Progenitor cell of endocrine pancreas (in vitro differentiated cells): ENCODE data around the gene INPP4A. TPM values are rescaled to one million over a fixed set of nuclear protein-coding genes. Genes with fewer than 3 reads are reported as not detected.
A peak's percentile ranks its signal among the peaks of the same experiment; 100 is the strongest.
"Not testable (repeated sequence)": the region's sequence is repeated elsewhere in the genome, so short reads cannot be mapped to it uniquely, and the experiment has no call there.

Experiments
- DNase-seq: peaks from one replicate; pipeline ENCODE4 v3.0.0; 2021; ENCODE audit warnings: low spot score; ENCODE audit not compliant: unreplicated experiment
- H3K27ac Mint-ChIP-seq: 2 replicates; pipeline ENCODE4 v1.8.0; 2021; ENCODE audit warnings: mild to moderate bottlenecking, moderate library complexity, mixed read lengths
- H3K27me3 Mint-ChIP-seq: 2 replicates; pipeline ENCODE4 v1.8.0; 2021; ENCODE audit warnings: mixed read lengths
- H3K36me3 Mint-ChIP-seq: 2 replicates; pipeline ENCODE4 v1.8.0; 2022; ENCODE audit warnings: mixed read lengths; ENCODE audit not compliant: insufficient read depth
- H3K4me1 Mint-ChIP-seq: 2 replicates; pipeline ENCODE4 v1.8.0; 2021; ENCODE audit warnings: low read depth, mixed read lengths
- H3K4me3 Mint-ChIP-seq: 2 replicates; pipeline ENCODE4 v1.8.0; 2021; ENCODE audit warnings: low read depth, mild to moderate bottlenecking, moderate library complexity, mixed read lengths
- H3K9me3 Mint-ChIP-seq: 2 replicates; pipeline ENCODE4 v1.8.0; 2021; ENCODE audit warnings: low read depth, mixed read lengths
- CTCF ChIP-seq: fragments of 200-600 bp; sonication (generic); IDR thresholded peaks from one replicate; pipeline ENCODE4 v1.5.0; 2021; ENCODE audit warnings: antibody characterized with exemption, mild to moderate bottlenecking; ENCODE audit not compliant: unreplicated experiment
- total RNA-seq: library from RNA; stranded (reverse); gene quantifications from 2 replicates; pipeline ENCODE4 v1.2.1, GENCODE V29; 2021

The INPP4A gene
- total RNA-seq, 1 donor from 2014 or later = 33.0 TPM

GRCh38 chr2:98589489-98589888 lies 144.8 kb downstream of the INPP4A start:
- no peak for DNase-seq
- no peaks in the 10 kb centered on the region for H3K27me3 Mint-ChIP-seq
- no peaks in the 10 kb centered on the region for H3K4me1 Mint-ChIP-seq
- no peak overlapping the region for H3K4me3 Mint-ChIP-seq
- H3K36me3 Mint-ChIP-seq = peaks cover 12% of the 10 kb centered on the region
- no peak for TF ChIP-seq CTCF
- peaks cover 4% of the 10 kb centered on the region for H3K9me3 Mint-ChIP-seq
- H3K27ac Mint-ChIP-seq = no peak overlapping the region

GRCh38 chr2:98592565-98592964 lies 147.9 kb downstream of the INPP4A start:
- no peaks in the 10 kb centered on the region for H3K4me1 Mint-ChIP-seq
- no peak for DNase-seq
- H3K4me3 Mint-ChIP-seq = no peak overlapping the region
- no peak for TF ChIP-seq CTCF
- H3K27ac Mint-ChIP-seq = no peak overlapping the region
- no peaks in the 10 kb centered on the region for H3K27me3 Mint-ChIP-seq
- H3K36me3 Mint-ChIP-seq = peaks cover 18% of the 10 kb centered on the region
- peaks cover 4% of the 10 kb centered on the region for H3K9me3 Mint-ChIP-seq

- H3K27ac Mint-ChIP-seq, H3K4me1 Mint-ChIP-seq, H3K9me3 Mint-ChIP-seq, DNase-seq, H3K4me3 Mint-ChIP-seq, H3K27me3 Mint-ChIP-seq: not testable (repeated sequence)
- peaks cover 21% of the 10 kb centered on the region for H3K36me3 Mint-ChIP-seq
These were observed 150.0 kb downstream of the INPP4A start for GRCh38 chr2:98594665-98595064.

GRCh38 chr2:98598781-98599428 lies 154.2 kb downstream of the INPP4A start:
- peaks cover 26% of the 10 kb centered on the region for H3K36me3 Mint-ChIP-seq
- DNase-seq = no peak
- H3K27me3 Mint-ChIP-seq = no peaks in the 10 kb centered on the region
- no peak overlapping the region for H3K4me3 Mint-ChIP-seq
- TF ChIP-seq CTCF = no peak
- H3K27ac Mint-ChIP-seq = no peak overlapping the region
- H3K4me1 Mint-ChIP-seq = no peaks in the 10 kb centered on the region
- H3K9me3 Mint-ChIP-seq = peaks cover 2% of the 10 kb centered on the region

- peak; percentile 69 for TF ChIP-seq CTCF
- H3K4me1 Mint-ChIP-seq = peaks cover 2% of the 10 kb centered on the region
- H3K9me3 Mint-ChIP-seq = no peaks in the 10 kb centered on the region
- no peak for DNase-seq
- no peak overlapping the region for H3K4me3 Mint-ChIP-seq
- H3K27ac Mint-ChIP-seq = no peak overlapping the region
- H3K36me3 Mint-ChIP-seq = peaks cover 19% of the 10 kb centered on the region
- H3K27me3 Mint-ChIP-seq = no peaks in the 10 kb centered on the region
These were observed 157.0 kb downstream of the INPP4A start for GRCh38 chr2:98601532-98602132.

GRCh38 chr2:98604547-98604946 lies 159.9 kb downstream of the INPP4A start:
- Mint-ChIP-seq H3K4me1 (peaks cover 17% of the 10 kb centered on the region), H3K9me3 (no peaks in the 10 kb centered on the region), H3K27me3 (no peaks in the 10 kb centered on the region), H3K4me3 (no peak overlapping the region), H3K36me3 (peaks cover 12% of the 10 kb centered on the region), H3K27ac (no peak overlapping the region)
- no peak for TF ChIP-seq CTCF
- no peak for DNase-seq
